Superior temporal gyrus (tissue), 1 donor: ENCODE data around the gene EVC2.

ENCODE experiments used
- DNase-seq: peaks from one replicate; pipeline ENCODE4 v3.0.0-alpha.2; 2016; ENCODE audit errors: extremely low spot score

Gene EVC2, protein sequence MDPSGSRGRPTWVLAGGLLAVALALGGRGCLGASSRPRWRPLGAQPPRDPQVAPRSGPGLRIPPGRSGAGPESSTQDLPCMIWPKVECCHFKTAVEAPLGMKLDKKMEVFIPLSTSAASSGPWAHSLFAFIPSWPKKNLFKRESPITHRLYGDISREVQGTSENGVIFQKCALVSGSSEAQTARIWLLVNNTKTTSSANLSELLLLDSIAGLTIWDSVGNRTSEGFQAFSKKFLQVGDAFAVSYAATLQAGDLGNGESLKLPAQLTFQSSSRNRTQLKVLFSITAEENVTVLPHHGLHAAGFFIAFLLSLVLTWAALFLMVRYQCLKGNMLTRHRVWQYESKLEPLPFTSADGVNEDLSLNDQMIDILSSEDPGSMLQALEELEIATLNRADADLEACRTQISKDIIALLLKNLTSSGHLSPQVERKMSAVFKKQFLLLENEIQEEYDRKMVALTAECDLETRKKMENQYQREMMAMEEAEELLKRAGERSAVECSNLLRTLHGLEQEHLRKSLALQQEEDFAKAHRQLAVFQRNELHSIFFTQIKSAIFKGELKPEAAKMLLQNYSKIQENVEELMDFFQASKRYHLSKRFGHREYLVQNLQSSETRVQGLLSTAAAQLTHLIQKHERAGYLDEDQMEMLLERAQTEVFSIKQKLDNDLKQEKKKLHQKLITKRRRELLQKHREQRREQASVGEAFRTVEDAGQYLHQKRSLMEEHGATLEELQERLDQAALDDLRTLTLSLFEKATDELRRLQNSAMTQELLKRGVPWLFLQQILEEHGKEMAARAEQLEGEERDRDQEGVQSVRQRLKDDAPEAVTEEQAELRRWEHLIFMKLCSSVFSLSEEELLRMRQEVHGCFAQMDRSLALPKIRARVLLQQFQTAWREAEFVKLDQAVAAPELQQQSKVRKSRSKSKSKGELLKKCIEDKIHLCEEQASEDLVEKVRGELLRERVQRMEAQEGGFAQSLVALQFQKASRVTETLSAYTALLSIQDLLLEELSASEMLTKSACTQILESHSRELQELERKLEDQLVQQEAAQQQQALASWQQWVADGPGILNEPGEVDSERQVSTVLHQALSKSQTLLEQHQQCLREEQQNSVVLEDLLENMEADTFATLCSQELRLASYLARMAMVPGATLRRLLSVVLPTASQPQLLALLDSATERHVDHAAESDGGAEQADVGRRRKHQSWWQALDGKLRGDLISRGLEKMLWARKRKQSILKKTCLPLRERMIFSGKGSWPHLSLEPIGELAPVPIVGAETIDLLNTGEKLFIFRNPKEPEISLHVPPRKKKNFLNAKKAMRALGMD

GRCh38 chr4:5708449-5709206 is at the start of gene EVC2:
TSS of gene EVC2 (minus strand) at chr4:5708559. CDS start at chr4:5708513, 46 bp downstream.
- DNase-seq = no peak

- no peak for DNase-seq
These were observed 49.6 kb upstream of the EVC2 start for GRCh38 chr4:5757954-5758353.

GRCh38 chr4:5757536-5757935 is 49.2 kb upstream of the EVC2 start:
- DNase-seq = no peak

GRCh38 chr4:5757091-5757490 is 48.7 kb upstream of the EVC2 start:
- DNase-seq = no peak

DNA sequence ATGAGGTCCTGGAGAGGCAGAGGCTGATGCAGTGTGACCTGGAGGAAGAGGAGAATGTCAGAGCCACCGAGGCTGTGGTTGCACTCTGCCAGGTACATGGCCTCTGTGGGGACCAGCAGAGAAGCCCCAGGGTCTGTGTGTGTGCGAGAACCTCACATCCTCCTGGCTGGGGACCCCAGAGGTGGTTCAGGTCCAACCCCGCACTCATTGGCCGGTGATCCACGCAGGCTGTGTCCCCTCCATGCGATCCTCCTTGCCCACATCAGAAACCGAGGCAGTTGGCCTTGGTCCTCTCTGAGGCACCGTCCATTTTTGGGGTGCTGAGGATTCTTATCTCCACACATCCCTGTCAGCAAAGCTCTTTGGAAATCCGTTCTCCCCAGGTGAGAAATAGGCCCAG is 47.9 kb upstream of the EVC2 start:
- DNase-seq = no peak

DNA sequence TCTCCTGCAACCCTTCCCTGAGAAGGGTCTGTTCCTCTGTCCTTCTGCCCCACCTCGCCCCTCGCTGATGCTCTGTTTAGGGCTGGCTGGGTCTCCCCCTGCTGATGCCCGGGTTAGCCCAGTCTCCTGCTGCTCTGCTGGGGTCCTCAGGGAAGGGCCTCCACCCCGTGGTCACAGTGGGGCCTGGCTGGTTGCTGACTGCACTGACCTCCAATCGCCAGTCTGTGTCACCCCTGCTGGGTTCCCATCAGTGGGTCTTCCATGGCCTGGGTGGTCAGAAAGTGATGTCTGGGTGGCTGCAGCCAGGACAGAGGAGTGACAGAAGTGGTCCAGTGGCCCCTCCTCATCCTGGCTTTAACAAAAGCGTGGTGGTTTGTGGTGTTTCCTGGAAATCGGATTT is 47.3 kb upstream of the EVC2 start:
- DNase-seq = no peak

DNA sequence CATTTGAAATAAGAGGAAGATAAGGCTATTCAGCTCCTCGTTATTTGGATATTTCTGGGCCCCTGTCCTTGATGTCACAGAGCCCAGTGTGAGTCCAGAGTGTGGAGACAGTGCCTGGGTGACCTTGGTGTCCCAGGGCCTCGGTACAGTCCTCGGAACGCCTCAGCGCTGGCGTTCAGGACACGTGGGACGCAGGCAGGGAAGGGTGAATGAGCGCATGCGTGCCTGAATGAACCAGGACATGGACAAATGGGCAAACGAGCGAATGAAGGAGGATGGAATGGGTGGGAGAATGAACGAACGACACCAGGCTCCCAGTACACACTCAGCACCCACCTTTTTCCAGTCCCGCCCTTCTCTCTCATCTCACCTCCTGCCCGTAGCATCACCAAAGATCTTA is 46.8 kb upstream of the EVC2 start:
- no peak for DNase-seq

GRCh38 chr4:5754529-5754881 is 46.1 kb upstream of the EVC2 start:
- DNase-seq = no peak

DNA sequence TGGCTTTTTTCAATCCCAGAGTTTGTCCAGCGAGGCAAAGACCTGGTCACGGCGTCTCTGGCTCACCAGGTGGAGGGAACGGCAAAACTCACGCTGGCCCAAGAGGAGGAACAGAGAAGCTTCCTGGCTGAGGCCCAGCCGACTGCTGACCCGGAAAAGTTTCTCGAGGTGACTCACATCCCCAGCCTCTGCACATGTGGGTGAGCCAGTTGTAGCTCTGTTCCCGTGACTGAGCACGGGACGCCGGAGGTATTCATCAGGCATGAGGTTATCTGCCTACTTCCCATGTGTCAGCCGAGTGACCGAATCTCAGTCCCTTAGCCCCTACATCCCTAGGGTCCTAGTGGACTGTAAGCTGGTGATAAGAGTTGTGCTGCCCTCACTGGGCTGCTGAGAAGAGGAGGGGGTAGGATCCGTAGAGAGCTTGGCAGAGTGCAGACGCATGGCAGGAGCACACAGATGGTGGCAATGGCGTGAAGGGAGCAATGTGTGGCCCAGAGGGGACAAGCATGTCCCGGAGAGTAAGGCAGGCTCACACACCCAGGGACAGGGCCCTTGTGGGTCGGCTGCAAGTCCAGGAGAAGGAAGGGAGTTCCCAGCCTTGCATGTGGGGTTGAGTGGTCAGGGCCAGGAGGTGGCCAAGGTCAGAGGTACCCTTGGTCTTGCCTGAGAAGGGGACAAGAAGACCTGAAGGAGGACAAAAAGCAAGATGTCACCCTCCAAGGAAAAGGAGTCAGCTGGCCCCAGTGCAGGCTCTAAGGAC is 45.6 kb upstream of the EVC2 start:
- DNase-seq = no peak

- DNase-seq = no peak
These were observed 45.0 kb upstream of the EVC2 start for GRCh38 chr4:5753366-5753765.

DNA sequence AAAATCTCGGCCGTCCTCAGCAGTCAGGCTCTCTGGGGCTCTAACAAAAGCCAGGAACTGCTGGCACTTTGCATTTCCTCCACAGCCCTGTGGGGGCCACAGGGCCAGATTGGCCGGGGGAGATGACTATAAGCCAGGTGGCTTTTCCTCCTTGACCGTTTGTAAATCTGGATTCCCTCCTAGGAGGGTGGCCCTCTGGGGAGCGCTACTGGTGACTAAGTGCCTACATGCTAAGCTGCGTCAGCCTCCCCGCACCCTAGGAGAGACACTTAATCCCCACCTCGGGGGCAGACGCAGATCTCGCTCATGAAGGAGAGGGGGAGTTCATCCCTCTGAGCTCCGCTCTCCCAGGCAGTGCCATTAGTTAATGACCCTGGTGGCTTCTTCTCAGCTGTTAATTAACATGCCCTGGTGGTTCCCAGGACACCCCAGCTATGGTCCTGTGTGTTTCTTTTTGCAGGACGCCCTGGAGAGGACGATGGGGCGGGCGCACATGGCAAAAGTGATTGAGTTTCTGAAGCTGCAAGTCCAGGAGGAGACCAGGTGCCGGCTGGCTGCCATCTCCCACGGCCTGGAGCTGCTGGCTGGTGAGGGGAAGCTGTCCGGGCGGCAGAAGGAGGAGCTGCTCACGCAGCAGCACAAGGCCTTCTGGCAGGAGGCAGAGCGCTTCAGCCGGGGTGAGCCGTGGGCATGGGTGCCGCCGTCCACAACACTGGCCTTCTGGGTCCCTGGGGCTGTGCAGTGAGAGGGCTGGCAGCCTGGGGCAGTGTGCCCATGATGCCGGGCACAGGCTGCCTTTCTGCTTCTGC is 44.2 kb upstream of the EVC2 start:
- no peak for DNase-seq

DNA sequence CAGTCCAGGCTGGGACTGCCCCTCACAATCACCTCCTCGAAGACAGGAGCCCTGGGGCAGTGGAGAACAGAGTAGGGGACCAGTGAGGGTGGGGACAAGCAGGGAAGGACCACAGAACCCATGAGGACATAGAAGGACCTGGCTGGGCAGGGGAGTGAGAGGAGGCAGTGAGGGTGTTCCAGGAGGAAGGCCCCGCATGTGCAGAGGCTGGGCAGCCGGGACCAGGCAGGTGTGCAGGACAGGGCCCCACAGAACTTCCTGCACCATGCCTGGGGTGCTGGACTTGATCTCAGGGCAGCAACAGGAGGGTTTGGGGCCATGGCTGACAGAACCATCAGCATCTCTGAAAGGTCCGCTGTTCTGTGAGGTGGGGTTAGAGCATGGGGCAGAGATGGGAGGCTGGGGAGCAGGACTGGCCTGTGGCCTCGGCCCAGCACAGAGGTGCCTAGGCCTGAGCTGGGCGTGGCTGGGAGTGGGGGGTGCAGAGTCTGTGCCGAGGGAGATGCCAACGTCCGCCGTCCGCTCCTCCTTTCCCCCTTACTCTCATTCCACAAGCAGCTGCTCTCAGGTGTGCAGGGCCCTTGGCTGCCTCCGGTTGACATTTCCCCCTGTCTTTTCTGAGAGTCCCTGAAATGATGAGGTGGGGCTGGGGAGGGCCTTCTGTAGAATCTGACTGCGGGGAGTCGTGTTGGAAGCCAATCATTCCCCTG is 43.5 kb upstream of the EVC2 start:
- DNase-seq = no peak

DNA sequence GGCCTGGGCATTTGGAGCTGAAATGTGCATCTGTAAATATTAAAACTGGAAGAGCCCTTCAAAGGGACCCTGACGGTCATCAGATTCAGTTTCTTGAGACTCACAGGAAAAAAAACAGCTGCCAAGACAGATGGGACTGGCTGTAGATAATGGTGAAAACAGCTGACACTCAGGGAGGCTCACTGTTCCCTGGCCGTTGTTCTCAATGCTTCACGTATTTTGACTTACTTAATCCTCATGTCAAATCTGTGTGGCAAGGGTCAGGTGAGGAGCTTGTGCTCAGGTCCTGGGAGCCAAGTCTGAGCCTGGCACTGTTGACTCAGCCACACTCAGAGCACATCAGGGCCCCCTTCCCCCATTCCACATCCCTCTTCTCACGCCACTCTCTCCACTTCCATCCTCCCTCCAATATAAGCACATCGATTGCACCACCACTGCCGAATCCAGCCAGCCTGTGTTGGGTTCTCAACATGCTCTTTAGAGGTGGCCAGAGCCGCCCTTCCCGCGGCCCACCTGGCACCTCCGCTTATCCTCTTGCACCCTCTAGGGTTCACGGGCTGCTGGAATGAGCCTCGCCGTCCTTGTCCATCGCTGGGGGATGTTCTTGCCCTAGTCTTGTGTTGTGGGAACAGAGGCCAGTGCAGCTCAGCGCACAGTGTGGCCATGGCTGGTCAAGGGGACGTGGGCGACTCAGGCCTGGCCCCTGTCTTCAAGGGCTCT is 42.7 kb upstream of the EVC2 start:
- DNase-seq = no peak

DNA sequence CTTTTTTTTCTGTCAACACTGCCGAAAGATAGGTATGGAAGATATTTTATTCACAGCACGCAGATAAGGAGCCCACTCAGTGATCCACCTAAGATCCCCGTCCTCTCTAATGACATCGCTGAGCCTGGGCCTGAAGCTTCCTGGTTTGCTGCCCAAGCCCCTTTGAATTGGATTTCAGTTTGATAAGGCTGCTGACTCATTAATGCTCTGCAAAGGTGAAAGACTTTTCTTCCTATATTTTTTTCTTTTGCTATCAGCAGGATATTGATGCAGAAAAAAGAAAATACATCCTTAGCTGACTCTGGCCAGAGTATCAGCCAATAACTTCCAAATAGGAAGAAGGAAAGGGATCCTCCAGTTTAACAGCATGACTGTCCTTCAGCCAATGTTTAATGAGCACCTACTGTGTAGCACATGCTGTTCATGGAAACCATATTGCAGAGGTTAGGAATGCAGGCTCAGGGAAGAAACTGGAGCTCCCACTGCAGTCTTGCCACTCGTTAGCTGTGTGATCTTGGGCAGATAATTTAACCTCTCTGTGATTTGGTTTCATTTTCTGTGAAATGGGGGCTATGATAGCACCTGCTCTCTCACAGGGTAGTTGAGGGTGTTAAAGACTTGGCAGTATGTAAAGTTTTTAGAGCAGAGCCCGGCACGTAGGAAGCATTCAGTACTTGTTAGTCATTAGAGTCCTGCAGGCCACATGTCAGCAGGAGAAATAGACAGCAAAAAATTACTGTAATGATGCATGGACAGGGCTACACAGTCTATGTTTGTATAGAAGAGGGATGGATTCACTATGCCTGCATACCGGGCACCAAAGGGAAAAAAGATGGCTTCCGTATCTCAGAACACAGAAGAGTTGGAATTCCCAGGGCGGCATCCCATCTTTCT is 41.9 kb upstream of the EVC2 start:
- DNase-seq = no peak

GRCh38 chr4:5749568-5749967 is 41.2 kb upstream of the EVC2 start:
- DNase-seq = no peak

GRCh38 chr4:5747738-5748375 is 39.5 kb upstream of the EVC2 start:
- no peak for DNase-seq
